Erythroblast (primary cell): ENCODE results near the gene TMEM114.

Experiments
- GATA1 ChIP-seq: IDR thresholded peaks from 2 replicates; pipeline ENCODE4 v1.6.1; 2011; ENCODE audit warnings: low read depth, mild to moderate bottlenecking, control low read depth, low read length, moderate library complexity
- POLR2A ChIP-seq: IDR thresholded peaks from 2 replicates; pipeline ENCODE4 v1.6.1; 2011; ENCODE audit warnings: mild to moderate bottlenecking, low read length

GRCh38 chr16:8591451-8591850 is 1.1 kb upstream of the TMEM114 start:
- TF ChIP-seq POLR2A = no peak
- no peak for TF ChIP-seq GATA1
